H9 (cell line): ENCODE measurements around the gene FLRT2. TPM values are rescaled to one million over a fixed set of nuclear protein-coding genes. Genes with fewer than 3 reads are reported as not detected.

Source experiments
- DNase-seq: peaks from one replicate; pipeline ENCODE4 v3.0.0-alpha.2; 2017
- H2AFZ ChIP-seq: one replicate; pipeline ENCODE4 v1.6.1; 2013; ENCODE audit warnings: mild to moderate bottlenecking, low read length, control low read depth, moderate library complexity
- H2AK5ac ChIP-seq: 2 replicates; pipeline ENCODE4 v1.6.1; 2013; ENCODE audit warnings: low read length, control low read depth, mixed read lengths; ENCODE audit not compliant: insufficient read length
- H2BK120ac ChIP-seq: one replicate; pipeline ENCODE4 v1.6.1; 2013; ENCODE audit warnings: low read depth, mild to moderate bottlenecking, low read length, control low read depth, inconsistent platforms; ENCODE audit not compliant: poor library complexity, severe bottlenecking
- H2BK12ac ChIP-seq: 2 replicates; pipeline ENCODE4 v1.6.1; 2013; ENCODE audit warnings: low read length, control low read depth, mixed read lengths, low read depth; ENCODE audit not compliant: insufficient read length
- H2BK15ac ChIP-seq: 2 replicates; pipeline ENCODE4 v1.6.1; 2013; ENCODE audit warnings: low read depth, low read length, control low read depth
- H2BK20ac ChIP-seq: one replicate; pipeline ENCODE4 v1.6.1; 2013; ENCODE audit warnings: low read depth, mild to moderate bottlenecking, low read length, control low read depth, inconsistent platforms; ENCODE audit not compliant: poor library complexity, severe bottlenecking
- H2BK5ac ChIP-seq: 2 replicates; pipeline ENCODE4 v1.6.1; 2013; ENCODE audit warnings: low read length, control low read depth, mixed read lengths; ENCODE audit not compliant: insufficient read length
- H3K14ac ChIP-seq: 2 replicates; pipeline ENCODE4 v1.6.1; 2013; ENCODE audit warnings: low read length, control low read depth; ENCODE audit not compliant: insufficient read depth
- H3K18ac ChIP-seq: 2 replicates; pipeline ENCODE4 v1.6.1; 2013; ENCODE audit warnings: low read depth, mild to moderate bottlenecking, mixed read lengths, low read length, control low read depth; ENCODE audit not compliant: insufficient read length
- H3K23ac ChIP-seq: 2 replicates; pipeline ENCODE4 v1.6.1; 2013; ENCODE audit warnings: low read length, control low read depth, mixed read lengths, low read depth; ENCODE audit not compliant: insufficient read length
- H3K23me2 ChIP-seq: 2 replicates; pipeline ENCODE4 v1.6.1; 2013; ENCODE audit warnings: low read depth, mild to moderate bottlenecking, mixed read lengths, low read length, control low read depth; ENCODE audit not compliant: insufficient read length, poor library complexity, severe bottlenecking
- H3K27ac ChIP-seq: 2 replicates; pipeline ENCODE4 v1.5.1; 2013; ENCODE audit warnings: low read length, control low read depth, mixed read lengths, low read depth; ENCODE audit not compliant: insufficient read length
- H3K27me3 ChIP-seq: 2 replicates; pipeline ENCODE4 v1.6.1; 2013; ENCODE audit warnings: low read length, control low read depth, inconsistent platforms; ENCODE audit not compliant: insufficient read depth
- H3K4ac ChIP-seq: 2 replicates; pipeline ENCODE4 v1.6.1; 2013; ENCODE audit warnings: low read depth, mild to moderate bottlenecking, control low read depth, inconsistent platforms, low read length, moderate library complexity
- H3K4me1 ChIP-seq: 2 replicates; pipeline ENCODE4 v1.6.1; 2013; ENCODE audit warnings: low read length, control low read depth, inconsistent platforms; ENCODE audit not compliant: insufficient read depth
- H3K4me2 ChIP-seq: 2 replicates; pipeline ENCODE4 v1.6.1; 2013; ENCODE audit warnings: low read length, control low read depth, mixed read lengths; ENCODE audit not compliant: insufficient read length, insufficient read depth
- H3K56ac ChIP-seq: 2 replicates; pipeline ENCODE4 v1.6.1; 2013; ENCODE audit warnings: low read depth, mild to moderate bottlenecking, mixed read lengths, low read length, control low read depth; ENCODE audit not compliant: insufficient read length
- H3K79me1 ChIP-seq: 2 replicates; pipeline ENCODE4 v1.6.1; 2013; ENCODE audit warnings: low read depth, mild to moderate bottlenecking, moderate library complexity, low read length, control low read depth, inconsistent platforms; ENCODE audit not compliant: insufficient read depth, poor library complexity, severe bottlenecking
- H3K79me2 ChIP-seq: 2 replicates; pipeline ENCODE4 v1.6.1; 2013; ENCODE audit warnings: low read length, control low read depth, inconsistent platforms; ENCODE audit not compliant: insufficient read depth
- H3K9ac ChIP-seq: 2 replicates; pipeline ENCODE4 v1.6.1; 2013; ENCODE audit warnings: low read length, control low read depth, mixed read lengths; ENCODE audit not compliant: insufficient read length; ENCODE audit errors: extremely low read depth
- H3K9me3 ChIP-seq: one replicate; pipeline ENCODE4 v1.6.1; 2013; ENCODE audit warnings: low read depth, low read length, inconsistent platforms; ENCODE audit not compliant: control insufficient read depth
- H3T11ph ChIP-seq: one replicate; pipeline ENCODE4 v1.6.1; 2013; ENCODE audit warnings: mild to moderate bottlenecking, low read length, control low read depth, inconsistent platforms
- H4K20me1 ChIP-seq: one replicate; pipeline ENCODE4 v1.6.1; 2013; ENCODE audit not compliant: control insufficient read depth, insufficient read length, insufficient read depth
- H4K5ac ChIP-seq: 2 replicates; pipeline ENCODE4 v1.6.1; 2013; ENCODE audit warnings: low read depth, mild to moderate bottlenecking, mixed read lengths, low read length, control low read depth; ENCODE audit not compliant: insufficient read length
- H4K8ac ChIP-seq: replicated peaks from 2 replicates; pipeline ENCODE4 v1.6.1; 2013; ENCODE audit warnings: low read length, control low read depth, mixed read lengths, low read depth; ENCODE audit not compliant: insufficient read length
- H4K91ac ChIP-seq: 2 replicates; pipeline ENCODE4 v1.6.1; 2013; ENCODE audit warnings: low read depth, mild to moderate bottlenecking, moderate library complexity, mixed read lengths, low read length, control low read depth; ENCODE audit not compliant: insufficient read length
- H3K27ac Mint-ChIP-seq, 3 experiments: 2 replicates in 2 of 3; 3 replicates in 1 of 3; pipeline ENCODE4 v1.8.0; 2020 to 2021; ENCODE audit warnings: mixed read lengths in 3 of 3, mild to moderate bottlenecking in 1 of 3, moderate library complexity in 1 of 3
- H3K27me3 Mint-ChIP-seq: 2 replicates; pipeline ENCODE4 v1.8.0; 2021; ENCODE audit warnings: low read depth, mild to moderate bottlenecking, moderate library complexity, mixed read lengths
- H3K36me3 Mint-ChIP-seq, 3 experiments: 2 replicates in 2 of 3; 3 replicates in 1 of 3; pipeline ENCODE4 v1.8.0; 2020 to 2021; ENCODE audit warnings: low read depth in 3 of 3, mixed read lengths in 3 of 3; ENCODE audit not compliant: insufficient read depth in 1 of 3
- H3K4me1 Mint-ChIP-seq, 2 experiments: 2 replicates each; pipeline ENCODE4 v1.8.0; 2020; ENCODE audit warnings: mixed read lengths in 2 of 2
- H3K4me3 Mint-ChIP-seq, 2 experiments: 2 replicates in 1 of 2; 3 replicates in 1 of 2; pipeline ENCODE4 v1.8.0; 2020 to 2021; ENCODE audit warnings: mild to moderate bottlenecking in 2 of 2, mixed read lengths in 2 of 2, moderate library complexity in 1 of 2
- H3K9me3 Mint-ChIP-seq, 2 experiments: 2 replicates in 1 of 2; 3 replicates in 1 of 2; pipeline ENCODE4 v1.8.0; 2020; ENCODE audit warnings: mild to moderate bottlenecking in 2 of 2, mixed read lengths in 2 of 2, moderate library complexity in 1 of 2
- WGBS: extraction: QIAGEN DNeasy Blood & Tissue Kit; methylation state at CpG from one replicate; pipeline ENCODE4 v1.1.7; 2013; ENCODE audit warnings: missing lambda C conversion rate, low lambda C conversion rate, mixed read lengths; ENCODE audit not compliant: insufficient read length; ENCODE audit errors: extremely low coverage; 5-methylcytosine and 5-hydroxymethylcytosine counted together
- total RNA-seq: library from RNA; stranded (reverse); gene quantifications from 2 replicates; pipeline ENCODE4 v1.2.1, GENCODE V29; 2021
- TF ChIP-seq, protein P1 (sequence below): fragments of 200-600 bp; sonication (generic); conservative IDR thresholded peaks from 3 replicates; pipeline ENCODE4 v1.8.0; 2021; ENCODE audit warnings: antibody characterized with exemption, mild to moderate bottlenecking

FLRT2 gene
- total RNA-seq, 1 experiment from 2014 or later: 3.3 TPM

DNA sequence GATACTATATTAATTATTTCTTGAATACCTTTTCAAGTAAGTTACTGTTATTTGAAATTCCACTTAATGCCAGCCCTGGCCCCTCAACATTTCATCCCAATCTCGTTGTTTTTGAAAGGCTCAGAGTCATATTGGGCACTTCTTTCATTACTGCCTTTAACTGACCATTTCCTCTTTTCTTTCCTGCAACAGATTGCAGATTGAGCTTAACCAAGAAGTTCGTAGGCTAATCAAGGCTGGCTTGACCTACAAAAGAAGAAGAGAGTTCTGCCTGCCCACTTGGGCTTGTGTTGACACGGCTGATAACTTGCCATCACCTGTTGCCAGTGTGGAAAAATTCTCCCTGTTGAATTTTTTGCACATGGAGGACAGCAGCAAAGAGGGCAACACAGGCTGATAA is 91.0 kb downstream of the FLRT2 start:
- H3K4me1 ChIP-seq: no peaks in the 10 kb centered on the region; the same call in 1 of the 2 replicates
- H3K4me3 Mint-ChIP-seq: no peak overlapping the region
- H4K8ac ChIP-seq: no peak overlapping the region
- no peak overlapping the region for H3K4me2 ChIP-seq
- TF ChIP-seq, protein P1, sequence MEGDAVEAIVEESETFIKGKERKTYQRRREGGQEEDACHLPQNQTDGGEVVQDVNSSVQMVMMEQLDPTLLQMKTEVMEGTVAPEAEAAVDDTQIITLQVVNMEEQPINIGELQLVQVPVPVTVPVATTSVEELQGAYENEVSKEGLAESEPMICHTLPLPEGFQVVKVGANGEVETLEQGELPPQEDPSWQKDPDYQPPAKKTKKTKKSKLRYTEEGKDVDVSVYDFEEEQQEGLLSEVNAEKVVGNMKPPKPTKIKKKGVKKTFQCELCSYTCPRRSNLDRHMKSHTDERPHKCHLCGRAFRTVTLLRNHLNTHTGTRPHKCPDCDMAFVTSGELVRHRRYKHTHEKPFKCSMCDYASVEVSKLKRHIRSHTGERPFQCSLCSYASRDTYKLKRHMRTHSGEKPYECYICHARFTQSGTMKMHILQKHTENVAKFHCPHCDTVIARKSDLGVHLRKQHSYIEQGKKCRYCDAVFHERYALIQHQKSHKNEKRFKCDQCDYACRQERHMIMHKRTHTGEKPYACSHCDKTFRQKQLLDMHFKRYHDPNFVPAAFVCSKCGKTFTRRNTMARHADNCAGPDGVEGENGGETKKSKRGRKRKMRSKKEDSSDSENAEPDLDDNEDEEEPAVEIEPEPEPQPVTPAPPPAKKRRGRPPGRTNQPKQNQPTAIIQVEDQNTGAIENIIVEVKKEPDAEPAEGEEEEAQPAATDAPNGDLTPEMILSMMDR: no peak
- no peak overlapping the region for H4K91ac ChIP-seq
- H3K79me1 ChIP-seq: no peaks in the 10 kb centered on the region
- H3T11ph ChIP-seq: no peak overlapping the region
- H4K5ac ChIP-seq: no peak overlapping the region
- no peaks in the 10 kb centered on the region for H3K23me2 ChIP-seq
- H2AK5ac ChIP-seq: no peak overlapping the region
- H3K9me3 ChIP-seq: no peaks in the 10 kb centered on the region
- H2BK15ac ChIP-seq: no peak overlapping the region
- H3K23ac ChIP-seq: no peak overlapping the region
- H2BK20ac ChIP-seq: no peak overlapping the region
- no peak overlapping the region for H3K56ac ChIP-seq
- H4K20me1 ChIP-seq: no peaks in the 10 kb centered on the region
- H3K9ac ChIP-seq: no peak overlapping the region
- H3K9me3 Mint-ChIP-seq: no peaks in the 10 kb centered on the region
- no peak overlapping the region for H3K27ac Mint-ChIP-seq
- H3K4ac ChIP-seq: no peak overlapping the region
- H2AFZ ChIP-seq: no peak overlapping the region
- peaks cover 0 to 17% (median 12%) of the 10 kb centered on the region in 3 experiments; a peak in 5 of 7 replicates for H3K36me3 Mint-ChIP-seq
- H3K14ac ChIP-seq: no peak overlapping the region
- no peaks in the 10 kb centered on the region for H3K27me3 Mint-ChIP-seq
- H3K27ac ChIP-seq: no peak overlapping the region
- no peaks in the 10 kb centered on the region for H3K79me2 ChIP-seq
- no peak overlapping the region for H3K18ac ChIP-seq
- no peak overlapping the region for H2BK5ac ChIP-seq
- peaks cover 16 to 23% of the 10 kb centered on the region in 2 experiments; a peak in 3 of 4 replicates for H3K4me1 Mint-ChIP-seq
- no peak for DNase-seq
- no peaks in the 10 kb centered on the region; the same call in 1 of the 2 replicates for H3K27me3 ChIP-seq
- WGBS: no CpG with 5 or more reads among the region's 3 CpGs
- H2BK12ac ChIP-seq: no peak overlapping the region
- H2BK120ac ChIP-seq: no peak overlapping the region
